ENCODE data around the gene VILL.

VILL gene

GRCh38 chr3:37963635-37964034, 27.0 kb upstream of the VILL start:
- no peak for DNase-seq (ENCODE audit: low read depth, low spot score)
- Histone ChIP-seq H3K9ac (ENCODE audit: insufficient read length, low read depth) (no peak overlapping the region), H3K9me3 (ENCODE audit: insufficient read depth, low read length) (no peaks in the 10 kb centered on the region), H3K4me3 (ENCODE audit: insufficient read length, low read depth) (no peak overlapping the region), H3K4me1 (ENCODE audit: insufficient read depth, insufficient read length) (peaks cover 4% of the 10 kb centered on the region), H3K27me3 (ENCODE audit: insufficient read depth, insufficient read length) (no peaks in the 10 kb centered on the region), H3K36me3 (ENCODE audit: insufficient read depth, insufficient read length, low read length) (peaks cover 21% of the 10 kb centered on the region)
- no peak for TF ChIP-seq ZNF274 (IDR thresholded peaks at IDR 0.05; ENCODE audit: low read depth, low read length)
- no peak for TF ChIP-seq SUZ12 (IDR thresholded peaks at IDR 0.05; ENCODE audit: extremely low read depth, insufficient read depth, insufficient read length)

- no peaks in the 10 kb centered on the region for H3K27me3 ChIP-seq (ENCODE audit: insufficient read depth, insufficient read length)
- H3K9me3 ChIP-seq (ENCODE audit: insufficient read depth, low read length), result no peaks in the 10 kb centered on the region
- no peak overlapping the region for H3K4me3 ChIP-seq (ENCODE audit: insufficient read length, low read depth)
- no peak for DNase-seq (ENCODE audit: low read depth, low spot score)
- TF ChIP-seq YY1 (IDR thresholded peaks at IDR 0.05; ENCODE audit: insufficient read depth, insufficient read length) (no peak), SUZ12 (IDR thresholded peaks at IDR 0.05; ENCODE audit: extremely low read depth, insufficient read depth, insufficient read length) (no peak), ZNF274 (IDR thresholded peaks at IDR 0.05; ENCODE audit: low read depth, low read length) (no peak)
- peaks cover 4% of the 10 kb centered on the region for H3K4me1 ChIP-seq (ENCODE audit: insufficient read depth, insufficient read length)
- H3K36me3 ChIP-seq (ENCODE audit: insufficient read depth, insufficient read length, low read length), result peaks cover 18% of the 10 kb centered on the region
- no peak overlapping the region for H3K9ac ChIP-seq (ENCODE audit: insufficient read length, low read depth)
Observed at GRCh38 chr3:37964146-37964545, 26.4 kb upstream of the VILL start.

- H3K9me3 ChIP-seq (ENCODE audit: insufficient read depth, low read length), result no peaks in the 10 kb centered on the region
- H3K27me3 ChIP-seq (ENCODE audit: insufficient read depth, insufficient read length), result no peaks in the 10 kb centered on the region
- H3K4me3 ChIP-seq (ENCODE audit: insufficient read length, low read depth), result no peak overlapping the region
- no peak overlapping the region for H3K9ac ChIP-seq (ENCODE audit: insufficient read length, low read depth)
- H3K36me3 ChIP-seq (ENCODE audit: insufficient read depth, insufficient read length, low read length), result peaks cover 24% of the 10 kb centered on the region
- DNase-seq (ENCODE audit: low read depth, low spot score), result no peak
- H3K4me1 ChIP-seq (ENCODE audit: insufficient read depth, insufficient read length), result peaks cover 4% of the 10 kb centered on the region
- TF ChIP-seq YY1 (IDR thresholded peaks at IDR 0.05; ENCODE audit: insufficient read depth, insufficient read length) (no peak), SUZ12 (IDR thresholded peaks at IDR 0.05; ENCODE audit: extremely low read depth, insufficient read depth, insufficient read length) (no peak), ZNF274 (IDR thresholded peaks at IDR 0.05; ENCODE audit: low read depth, low read length) (no peak)
Observed at GRCh38 chr3:37964716-37965115, 25.9 kb upstream of the VILL start.

- DNase-seq (ENCODE audit: low read depth, low spot score), result peak; percentile 46
Observed at GRCh38 chr3:37967260-37967881, 23.2 kb upstream of the VILL start.

GRCh38 chr3:37968199-37968598, 22.4 kb upstream of the VILL start:
- H3K9me3 ChIP-seq (ENCODE audit: insufficient read depth, low read length), result no peaks in the 10 kb centered on the region
- H3K9ac ChIP-seq (ENCODE audit: insufficient read length, low read depth), result no peak overlapping the region
- H3K36me3 ChIP-seq (ENCODE audit: insufficient read depth, insufficient read length, low read length), result peaks cover 48% of the 10 kb centered on the region
- no peak overlapping the region for H3K4me3 ChIP-seq (ENCODE audit: insufficient read length, low read depth)
- H3K4me1 ChIP-seq (ENCODE audit: insufficient read depth, insufficient read length), result no peaks in the 10 kb centered on the region
- TF ChIP-seq SUZ12 (IDR thresholded peaks at IDR 0.05; ENCODE audit: extremely low read depth, insufficient read depth, insufficient read length), result no peak
- TF ChIP-seq ZNF274 (IDR thresholded peaks at IDR 0.05; ENCODE audit: low read depth, low read length), result no peak
- TF ChIP-seq YY1 (IDR thresholded peaks at IDR 0.05; ENCODE audit: insufficient read depth, insufficient read length), result no peak
- no peaks in the 10 kb centered on the region for H3K27me3 ChIP-seq (ENCODE audit: insufficient read depth, insufficient read length)
- DNase-seq (ENCODE audit: low read depth, low spot score), result no peak

More at GRCh38 chr3:37967260-37967881, 23.2 kb upstream of the VILL start:
- no peak overlapping the region for H3K4me3 ChIP-seq (ENCODE audit: insufficient read length, low read depth)
- TF ChIP-seq ZNF274 (IDR thresholded peaks at IDR 0.05; ENCODE audit: low read depth, low read length) (no peak), YY1 (IDR thresholded peaks at IDR 0.05; ENCODE audit: insufficient read depth, insufficient read length) (no peak), SUZ12 (IDR thresholded peaks at IDR 0.05; ENCODE audit: extremely low read depth, insufficient read depth, insufficient read length) (no peak)
- H3K27me3 ChIP-seq (ENCODE audit: insufficient read depth, insufficient read length), result no peaks in the 10 kb centered on the region
- H3K36me3 ChIP-seq (ENCODE audit: insufficient read depth, insufficient read length, low read length), result peaks cover 40% of the 10 kb centered on the region
- H3K4me1 ChIP-seq (ENCODE audit: insufficient read depth, insufficient read length), result no peaks in the 10 kb centered on the region
- H3K9ac ChIP-seq (ENCODE audit: insufficient read length, low read depth), result no peak overlapping the region
- H3K9me3 ChIP-seq (ENCODE audit: insufficient read depth, low read length), result no peaks in the 10 kb centered on the region

- DNase-seq (ENCODE audit: low read depth, low spot score), result no peak
- TF ChIP-seq SUZ12 (IDR thresholded peaks at IDR 0.05; ENCODE audit: extremely low read depth, insufficient read depth, insufficient read length), result no peak
- no peak for TF ChIP-seq ZNF274 (IDR thresholded peaks at IDR 0.05; ENCODE audit: low read depth, low read length)
- no peak for TF ChIP-seq YY1 (IDR thresholded peaks at IDR 0.05; ENCODE audit: insufficient read depth, insufficient read length)
Observed at GRCh38 chr3:37968813-37969595, 21.6 kb upstream of the VILL start.

GRCh38 chr3:37969596-37970100, 20.9 kb upstream of the VILL start:
- Histone ChIP-seq H3K27me3 (ENCODE audit: insufficient read depth, insufficient read length) (no peaks in the 10 kb centered on the region), H3K9me3 (ENCODE audit: insufficient read depth, low read length) (no peaks in the 10 kb centered on the region), H3K4me1 (ENCODE audit: insufficient read depth, insufficient read length) (peaks cover 2% of the 10 kb centered on the region), H3K36me3 (ENCODE audit: insufficient read depth, insufficient read length, low read length) (peaks cover 55% of the 10 kb centered on the region), H3K9ac (ENCODE audit: insufficient read length, low read depth) (no peak overlapping the region), H3K4me3 (ENCODE audit: insufficient read length, low read depth) (no peak overlapping the region)
- no peak for DNase-seq (ENCODE audit: low read depth, low spot score)
- no peak for TF ChIP-seq ZNF274 (IDR thresholded peaks at IDR 0.05; ENCODE audit: low read depth, low read length)
- TF ChIP-seq SUZ12 (IDR thresholded peaks at IDR 0.05; ENCODE audit: extremely low read depth, insufficient read depth, insufficient read length), result no peak
- TF ChIP-seq YY1 (IDR thresholded peaks at IDR 0.05; ENCODE audit: insufficient read depth, insufficient read length), result no peak

More at GRCh38 chr3:37968813-37969595, 21.6 kb upstream of the VILL start:
- H3K4me3 ChIP-seq (ENCODE audit: insufficient read length, low read depth), result no peak overlapping the region
- no peaks in the 10 kb centered on the region for H3K9me3 ChIP-seq (ENCODE audit: insufficient read depth, low read length)
- H3K36me3 ChIP-seq (ENCODE audit: insufficient read depth, insufficient read length, low read length), result peaks cover 52% of the 10 kb centered on the region
- H3K4me1 ChIP-seq (ENCODE audit: insufficient read depth, insufficient read length), result peaks cover 2% of the 10 kb centered on the region
- H3K9ac ChIP-seq (ENCODE audit: insufficient read length, low read depth), result no peak overlapping the region
- no peaks in the 10 kb centered on the region for H3K27me3 ChIP-seq (ENCODE audit: insufficient read depth, insufficient read length)
